ENCODE results near the gene HSP90B1.
A peak's percentile ranks its signal among the peaks of the same experiment; 100 is the strongest.

The HSP90B1 gene

DNA sequence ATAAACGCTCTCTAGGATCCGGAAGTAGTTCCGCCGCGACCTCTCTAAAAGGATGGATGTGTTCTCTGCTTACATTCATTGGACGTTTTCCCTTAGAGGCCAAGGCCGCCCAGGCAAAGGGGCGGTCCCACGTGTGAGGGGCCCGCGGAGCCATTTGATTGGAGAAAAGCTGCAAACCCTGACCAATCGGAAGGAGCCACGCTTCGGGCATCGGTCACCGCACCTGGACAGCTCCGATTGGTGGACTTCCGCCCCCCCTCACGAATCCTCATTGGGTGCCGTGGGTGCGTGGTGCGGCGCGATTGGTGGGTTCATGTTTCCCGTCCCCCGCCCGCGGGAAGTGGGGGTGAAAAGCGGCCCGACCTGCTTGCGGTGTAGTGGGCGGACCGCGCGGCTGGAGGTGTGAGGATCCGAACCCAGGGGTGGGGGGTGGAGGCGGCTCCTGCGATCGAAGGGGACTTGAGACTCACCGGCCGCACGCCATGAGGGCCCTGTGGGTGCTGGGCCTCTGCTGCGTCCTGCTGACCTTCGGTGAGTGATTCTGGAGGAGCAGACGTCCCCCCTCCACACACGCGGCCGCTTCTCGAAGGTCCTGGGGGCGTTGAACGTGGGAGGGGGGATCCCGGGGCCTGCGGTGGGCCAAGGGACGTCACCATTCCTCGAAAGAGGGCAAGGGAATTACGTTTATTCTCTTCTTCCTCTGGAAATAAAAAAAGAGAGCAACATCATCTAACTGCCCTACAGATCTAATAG is at the start of gene HSP90B1:
Gene HSP90B1, plus strand, starts transcription at position 377 of the 753 bp plus-strand sequence. Its CDS starts 106 bp downstream, at position 483.
- peak; percentile 100 for DNase-seq

DNA sequence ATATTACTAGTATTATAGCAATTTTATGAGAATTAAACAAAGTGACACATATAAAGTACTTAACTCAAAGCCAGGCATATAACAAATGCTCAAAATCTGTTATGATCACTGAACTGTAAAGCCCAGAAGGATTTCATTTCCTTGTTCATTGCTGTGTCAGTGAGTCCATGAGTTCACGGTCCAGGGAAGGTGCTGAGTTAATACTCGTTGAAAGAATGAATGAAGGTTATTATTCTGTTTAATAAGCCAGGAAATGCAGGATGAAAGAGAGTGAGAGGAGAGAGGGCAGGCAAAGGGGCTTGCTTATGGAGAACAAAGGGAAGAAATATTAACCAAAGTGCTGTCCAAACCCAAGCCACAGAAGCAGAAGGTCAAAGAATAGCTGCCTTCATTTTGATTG is 48.9 kb upstream of the HSP90B1 start:
- no peak for DNase-seq

DNA sequence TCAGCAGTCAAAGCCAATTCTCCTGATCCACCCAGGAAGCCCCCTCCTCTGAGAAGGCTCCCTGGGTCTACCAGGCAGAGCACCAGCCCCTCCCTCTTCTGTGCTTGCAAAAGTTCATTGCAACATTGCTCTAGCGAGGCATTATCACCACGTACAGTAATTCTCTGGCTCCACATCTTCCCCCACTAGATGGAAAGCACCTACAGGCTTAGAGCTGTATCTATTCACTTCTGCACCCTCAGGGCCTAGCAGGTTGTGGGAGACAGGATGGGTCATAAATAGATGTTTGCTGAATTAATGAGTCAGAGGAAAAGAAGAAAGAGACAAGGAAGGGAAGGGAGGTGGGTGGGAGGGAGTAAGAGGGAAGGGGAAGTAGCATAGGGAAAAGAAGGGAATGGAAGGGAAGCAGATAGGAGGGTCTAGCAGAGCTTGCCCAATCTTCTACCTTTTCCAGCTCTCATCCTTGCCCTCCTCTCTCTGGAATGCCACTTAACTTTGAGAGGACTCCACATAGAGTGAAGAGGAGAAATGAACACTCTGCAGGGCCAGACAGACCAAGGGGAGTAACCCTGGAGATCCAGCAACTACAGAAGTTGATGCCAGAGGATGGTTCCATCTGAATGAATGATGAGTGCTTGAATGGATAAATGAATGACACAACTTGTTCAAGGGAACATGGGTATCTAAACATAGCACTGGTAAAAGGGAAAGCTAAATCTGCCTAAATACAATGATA is 47.2 kb upstream of the HSP90B1 start:
- no peak for DNase-seq

DNA sequence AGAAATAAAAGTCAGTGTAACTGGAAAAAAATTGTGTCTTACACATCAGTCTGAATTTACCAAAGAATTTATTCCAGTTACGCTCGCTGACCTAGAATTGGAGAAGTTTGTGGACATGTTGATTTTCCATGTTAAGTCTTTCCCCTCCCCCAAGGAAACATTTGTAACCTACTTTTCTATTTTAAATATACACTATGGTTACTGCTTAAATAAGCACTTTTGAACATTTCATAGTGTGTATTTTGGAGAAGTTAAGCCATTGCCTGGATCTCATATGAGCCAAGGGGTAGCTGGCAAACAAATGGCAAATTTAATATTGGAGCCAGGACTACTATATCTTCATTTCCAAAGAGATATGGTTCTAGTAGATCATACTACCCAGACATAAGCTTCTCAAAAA is 46.3 kb upstream of the HSP90B1 start:
- DNase-seq: no peak

DNA sequence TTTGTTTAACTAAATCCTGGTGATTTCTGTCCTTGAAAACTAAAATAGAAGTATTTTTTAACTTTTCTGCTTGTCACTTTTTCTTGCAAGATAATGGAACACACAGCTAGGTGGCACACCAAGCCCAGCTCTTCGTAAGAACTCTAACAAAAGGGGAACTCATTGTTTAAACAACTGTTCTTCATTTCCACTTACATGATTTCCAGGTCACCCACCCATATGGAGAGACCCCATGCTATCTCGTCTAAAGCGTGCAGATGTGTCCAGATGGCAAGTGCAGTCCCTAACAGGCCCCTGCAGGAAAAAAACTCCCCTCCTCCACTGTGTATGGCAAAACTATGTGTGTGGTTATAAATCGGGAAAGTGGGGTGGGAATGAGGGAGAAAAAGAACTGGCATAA is 45.9 kb upstream of the HSP90B1 start:
- peak; percentile 41 for DNase-seq

DNA sequence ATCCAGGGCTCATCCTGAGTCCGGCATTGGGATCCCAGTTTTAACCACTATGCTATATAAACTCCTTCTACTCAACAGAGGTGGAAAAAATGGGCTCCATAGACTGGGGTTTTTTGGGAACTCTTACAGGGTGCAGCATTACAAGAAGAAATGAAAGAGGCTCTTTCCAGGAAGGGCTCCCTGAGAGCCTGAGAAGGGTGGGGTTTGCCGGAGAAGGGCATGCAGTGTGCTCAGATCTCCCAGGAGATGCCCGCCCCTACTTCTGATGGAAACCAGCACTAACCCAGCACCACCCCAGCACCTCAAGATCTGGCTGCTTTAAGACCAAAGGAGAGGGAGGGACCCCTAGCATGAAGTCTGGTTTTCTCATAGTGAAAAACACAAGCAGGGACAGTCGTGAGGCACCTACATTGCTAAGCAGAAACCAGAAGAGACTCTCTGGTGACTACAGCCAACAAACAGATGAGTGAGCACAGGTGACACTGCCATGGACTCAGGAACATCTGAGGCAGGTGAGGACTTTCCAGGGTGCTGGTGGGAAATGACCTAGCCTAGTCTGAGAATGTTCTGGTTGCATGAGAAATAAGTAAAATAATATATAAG is 43.9 kb upstream of the HSP90B1 start:
- DNase-seq: no peak

DNA sequence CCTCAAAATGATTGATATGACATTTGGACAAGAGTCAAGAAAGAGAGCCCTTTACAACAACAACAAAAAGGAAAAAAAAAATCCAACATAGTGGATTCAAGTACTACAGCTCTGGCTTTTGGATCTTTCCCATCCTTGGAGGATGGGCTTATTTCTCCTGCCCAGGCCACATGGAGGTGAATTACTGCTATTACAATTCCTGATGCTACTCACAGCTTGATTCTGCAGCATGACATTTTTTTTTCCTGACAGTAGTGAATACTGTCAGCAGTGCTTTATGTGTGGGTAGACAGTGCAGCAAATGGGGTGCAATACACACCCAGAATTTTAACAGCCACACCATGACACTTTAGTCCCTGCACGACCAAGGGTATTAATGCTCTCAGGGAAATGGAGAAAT is 42.5 kb upstream of the HSP90B1 start:
- no peak for DNase-seq

DNA sequence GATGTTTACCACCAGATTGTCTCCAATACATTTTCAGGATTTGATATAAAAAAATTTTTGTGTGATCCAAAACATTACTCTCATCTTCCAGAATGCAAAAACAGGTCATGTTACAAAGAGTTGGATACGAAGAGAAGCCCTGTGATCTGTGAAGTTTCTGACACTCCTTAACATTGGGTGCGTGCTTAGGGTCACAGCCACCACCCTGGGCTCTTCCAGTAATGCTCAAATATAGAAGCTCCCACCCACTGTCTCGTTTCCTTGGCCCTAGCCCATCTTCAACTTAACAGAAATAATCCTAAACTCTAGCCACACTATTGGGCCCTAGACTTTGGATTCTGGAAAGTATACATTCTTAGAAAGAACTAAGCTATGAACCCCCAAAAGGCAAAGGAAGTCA is 32.9 kb upstream of the HSP90B1 start:
- no peak for DNase-seq

DNA sequence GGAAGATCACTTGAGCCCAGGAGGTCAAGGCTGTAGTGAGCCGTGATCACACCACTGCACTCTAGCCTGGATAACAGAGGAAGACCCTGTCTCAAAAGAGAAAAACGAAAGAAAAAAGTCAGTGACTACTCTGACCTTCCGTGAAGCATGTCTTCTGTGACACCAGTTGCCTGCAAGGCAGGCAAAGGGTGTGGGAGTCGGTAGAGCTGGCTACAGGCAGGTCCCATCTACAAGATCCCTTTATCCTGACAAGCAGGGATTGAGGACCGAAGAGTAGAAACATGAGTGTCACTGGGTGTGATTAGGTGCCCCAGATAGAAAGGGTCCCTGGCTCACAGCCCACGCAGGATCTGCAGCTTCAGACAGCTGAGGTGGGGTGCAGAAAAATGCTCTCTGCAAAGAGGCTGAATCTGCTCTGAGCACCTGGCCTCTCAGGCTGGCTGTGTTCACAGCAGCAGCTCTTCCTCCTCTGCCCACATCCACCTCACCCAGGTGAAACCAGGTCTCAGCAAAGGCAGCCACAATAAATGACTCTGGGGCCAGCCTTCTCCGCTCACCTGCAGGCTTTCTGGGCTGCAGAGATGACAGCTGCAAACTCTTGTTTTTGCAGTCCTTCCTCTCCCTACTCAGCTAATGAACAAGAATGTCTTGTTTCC is 28.6 kb upstream of the HSP90B1 start:
- DNase-seq: no peak

DNA sequence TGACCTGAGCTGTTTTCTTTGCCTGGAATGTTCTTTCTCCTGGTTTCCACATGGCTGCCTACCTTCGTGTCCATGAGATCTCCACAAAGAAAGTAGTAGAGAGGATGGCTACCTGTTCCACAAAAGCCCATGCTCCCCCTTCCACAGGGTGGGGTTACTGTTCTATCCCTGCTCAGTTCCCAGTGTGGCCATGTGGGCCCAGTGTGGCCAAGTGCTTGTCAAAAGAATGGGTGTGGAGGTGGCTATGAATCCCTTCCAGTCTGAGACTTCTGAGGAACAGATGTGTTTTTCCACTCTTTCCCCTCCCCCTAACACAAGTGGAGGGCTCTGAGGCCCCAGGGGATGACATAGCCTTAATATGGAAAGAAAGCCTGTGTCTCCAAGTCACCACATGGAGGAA is 26.2 kb upstream of the HSP90B1 start:
- no peak for DNase-seq

DNA sequence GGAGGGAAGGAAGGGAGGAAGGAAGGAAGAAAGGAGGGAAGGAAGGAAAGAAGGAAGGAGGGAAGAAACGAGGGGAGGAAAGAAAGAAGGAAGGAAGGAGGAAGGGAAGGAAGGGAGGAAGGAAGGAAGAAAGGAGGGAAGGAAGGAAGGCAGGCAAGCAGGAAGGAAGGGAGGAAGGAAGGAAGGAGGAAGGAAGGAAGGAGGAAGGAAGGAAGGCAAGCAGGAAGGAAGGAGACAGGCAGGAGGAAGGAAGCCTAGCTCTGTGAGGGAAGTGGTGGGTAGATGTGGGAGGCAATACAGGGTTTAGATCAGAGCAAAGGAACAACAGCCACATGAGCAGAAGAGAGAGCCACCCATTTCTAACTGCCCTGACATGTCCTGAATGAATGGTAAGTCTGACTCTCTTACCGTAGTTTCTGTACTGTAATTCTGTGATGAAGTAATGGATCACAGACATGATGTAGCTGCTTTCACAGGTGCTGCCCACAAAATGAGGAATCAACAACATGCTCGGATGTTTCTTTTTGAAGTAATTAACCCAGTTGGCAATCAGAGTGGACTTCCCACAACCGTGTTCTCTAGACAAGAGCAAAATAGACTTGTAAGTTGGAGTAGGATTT is 24.4 kb upstream of the HSP90B1 start:
- no peak for DNase-seq

DNA sequence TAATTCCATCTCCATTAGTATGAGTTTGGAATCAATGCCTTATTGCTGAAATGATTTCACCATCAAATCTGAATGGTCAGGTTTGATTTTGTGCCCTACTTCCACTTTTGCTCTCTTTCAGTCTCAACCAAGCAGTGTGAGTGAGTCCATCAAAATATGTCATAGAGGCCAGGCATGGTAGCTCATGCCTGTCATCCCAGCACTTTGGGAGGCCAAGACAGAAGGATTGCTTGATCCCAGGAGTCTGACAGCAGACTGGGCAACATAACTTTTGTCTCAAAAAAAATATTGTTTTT is 22.0 kb upstream of the HSP90B1 start:
- DNase-seq: no peak

DNA sequence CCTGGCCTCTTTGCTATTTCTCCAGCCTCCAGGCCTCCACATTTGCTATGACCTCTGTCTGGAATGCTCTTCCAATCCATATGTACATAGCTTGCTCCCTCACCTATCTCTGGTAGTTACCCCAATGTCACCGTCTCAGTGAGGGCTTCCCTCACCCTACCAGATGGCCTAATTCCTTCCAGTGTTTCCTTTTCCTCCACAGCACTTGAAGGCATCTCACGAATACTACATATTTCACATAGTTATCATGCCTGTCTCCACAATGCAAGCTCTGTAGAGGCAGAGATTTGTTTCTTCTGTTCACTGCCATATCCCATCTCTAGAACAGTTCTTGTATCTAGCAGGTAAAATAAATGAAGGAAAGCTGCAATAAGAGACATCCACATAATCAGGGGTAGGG is 21.3 kb upstream of the HSP90B1 start:
- peak; percentile 71 for DNase-seq

DNA sequence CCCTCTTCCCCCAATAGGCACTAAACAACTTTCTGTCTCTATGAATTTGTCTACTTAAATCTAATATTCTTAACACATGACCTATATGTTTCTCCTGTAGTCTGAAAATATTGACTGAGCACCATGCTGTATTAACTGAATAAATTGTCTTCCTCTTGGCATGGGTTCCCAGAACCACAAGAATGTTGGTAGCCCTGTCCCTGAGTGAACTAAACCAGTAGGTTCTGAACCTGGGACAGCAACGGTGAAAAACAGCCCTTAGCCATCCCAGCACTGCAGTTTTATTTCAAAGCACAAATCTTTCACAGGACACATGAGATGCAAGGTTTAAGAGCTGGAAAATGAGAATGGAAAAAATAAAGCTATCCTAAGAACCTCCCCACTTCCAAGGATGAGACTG is 20.4 kb upstream of the HSP90B1 start:
- peak; percentile 49 for DNase-seq

DNA sequence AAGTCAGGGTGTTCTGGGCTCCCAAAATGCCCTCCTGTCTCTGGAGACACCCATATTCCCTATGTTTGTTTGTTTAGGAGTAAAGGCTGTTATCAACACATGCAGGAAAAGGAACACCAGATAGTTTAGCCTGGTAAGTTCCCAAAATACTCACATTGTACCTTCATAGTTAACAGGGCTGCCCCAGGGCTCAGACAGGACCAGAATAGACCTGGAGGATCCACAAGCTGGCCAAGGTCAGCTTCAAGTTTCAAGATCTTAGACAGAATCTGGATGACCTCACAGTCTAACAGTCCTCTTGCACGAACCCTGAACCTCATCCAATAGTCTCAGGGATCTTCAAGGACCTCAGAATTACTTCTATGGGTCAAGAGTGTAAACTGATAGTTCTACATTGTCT is 18.1 kb upstream of the HSP90B1 start:
- DNase-seq: no peak

DNA sequence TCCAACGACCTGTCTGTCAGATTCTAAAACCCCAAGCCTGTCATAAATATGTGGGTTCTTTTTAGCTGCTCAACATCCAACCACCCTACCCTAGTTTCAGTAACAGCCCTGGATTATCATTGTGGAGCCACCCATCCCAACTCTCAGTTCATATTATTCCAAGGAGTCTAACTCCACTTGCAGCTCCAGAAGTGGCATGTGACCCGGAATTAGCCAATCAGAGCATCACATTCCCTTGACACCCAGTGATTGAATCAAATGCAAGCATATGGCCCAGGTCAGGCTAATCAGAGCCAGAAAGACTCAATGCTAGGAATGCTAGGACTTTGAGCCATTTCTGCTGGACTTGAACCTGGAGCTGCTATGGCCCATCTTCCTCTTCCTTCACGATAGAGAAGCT is 17.1 kb upstream of the HSP90B1 start:
- no peak for DNase-seq

DNA sequence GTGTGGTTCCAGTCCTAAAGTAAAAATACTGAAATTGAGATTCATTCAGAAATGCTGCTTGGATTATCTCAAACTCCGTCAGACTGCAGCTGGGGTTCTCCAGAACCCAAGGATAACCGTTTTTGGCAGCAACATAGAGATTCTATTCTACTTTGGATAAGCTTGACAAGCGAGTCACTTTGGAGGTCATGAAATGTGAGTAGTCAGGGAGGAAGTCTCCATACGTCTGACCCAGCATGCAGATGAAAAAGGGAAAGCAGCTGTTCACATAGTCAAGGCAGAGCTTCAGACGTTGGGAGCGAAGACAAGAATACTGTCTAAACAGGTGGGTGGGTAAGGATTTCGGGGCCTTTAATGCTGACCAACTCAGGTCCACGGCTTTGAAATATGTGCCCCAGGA is 14.9 kb upstream of the HSP90B1 start:
- DNase-seq: peak; percentile 29

DNA sequence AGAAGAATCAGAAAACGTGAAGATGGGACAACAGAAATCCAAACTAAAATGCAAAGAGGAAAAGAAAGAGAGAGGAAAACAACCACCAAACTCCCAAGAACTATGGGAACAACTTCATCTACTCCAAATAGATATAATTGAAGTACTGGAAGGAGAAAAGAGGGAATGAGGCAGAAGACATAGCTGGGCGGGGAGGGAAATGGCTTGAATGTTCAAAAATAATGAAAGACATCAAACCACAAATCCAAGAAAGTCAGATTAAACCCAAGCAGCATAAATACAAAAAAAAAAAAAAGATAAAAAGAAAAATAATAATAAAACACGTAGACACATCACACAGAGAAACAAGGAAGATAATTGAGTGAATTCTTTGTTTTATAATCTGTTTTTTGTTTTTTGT is 12.3 kb upstream of the HSP90B1 start:
- no peak for DNase-seq

DNA sequence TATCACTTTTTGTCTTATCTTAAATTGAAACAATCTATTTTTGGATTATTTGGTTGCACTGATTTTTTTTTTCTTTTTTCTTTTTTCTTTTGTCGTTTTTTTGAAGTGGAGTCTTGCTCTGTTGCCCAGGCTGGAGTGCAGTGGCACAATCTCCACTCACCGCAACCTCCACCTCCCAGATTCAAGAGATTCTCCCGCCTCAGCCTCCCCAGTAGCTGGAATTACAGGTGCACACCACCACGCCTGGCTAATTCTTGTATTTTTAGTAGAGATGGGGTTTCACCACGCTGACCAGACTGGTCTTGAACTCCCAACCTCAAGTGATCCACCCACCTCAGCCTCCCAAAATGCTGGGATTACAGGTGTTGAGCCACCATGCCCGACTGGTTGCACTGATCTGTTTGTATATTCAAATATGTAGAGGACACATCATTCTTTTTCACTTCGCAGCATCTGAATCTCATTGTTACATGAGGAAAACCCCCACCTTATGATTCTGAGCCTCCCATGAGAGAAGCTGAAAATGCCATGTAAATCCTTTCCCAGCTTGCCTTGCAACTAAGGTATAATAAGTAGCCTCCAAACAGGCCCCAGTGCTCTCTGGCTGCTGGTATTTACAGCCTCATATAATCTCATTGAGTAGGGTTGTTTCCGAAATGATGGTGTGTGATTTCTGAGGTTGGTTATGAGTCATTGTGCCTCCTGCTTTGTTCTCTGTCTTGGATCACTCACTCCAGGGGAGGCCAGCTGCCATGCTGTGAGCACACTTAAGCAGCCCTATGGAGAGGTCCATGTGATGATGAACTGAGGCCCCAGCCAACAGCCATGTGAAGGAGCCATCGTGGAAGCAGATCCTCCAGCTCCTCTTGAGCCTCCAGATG is 5.2 kb upstream of the HSP90B1 start:
- DNase-seq: peak; percentile 77

DNA sequence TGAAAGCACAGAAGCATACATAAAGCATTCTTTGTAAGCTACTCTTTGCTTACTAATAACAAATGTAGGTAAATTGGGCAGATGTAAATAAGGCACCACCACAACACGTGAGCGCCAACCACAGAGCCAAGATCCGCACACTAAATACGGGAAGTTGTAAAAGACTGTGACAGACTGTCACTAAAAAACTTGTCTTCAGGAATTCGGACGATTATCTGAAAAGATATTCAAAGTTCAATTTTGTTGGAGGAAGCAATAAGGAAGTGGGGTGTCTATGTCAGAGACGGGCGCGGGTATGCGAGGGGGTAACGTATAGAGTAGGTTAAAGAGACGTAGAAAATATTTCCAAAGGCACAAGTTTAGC is 1.5 kb upstream of the HSP90B1 start:
- no peak for DNase-seq

DNA sequence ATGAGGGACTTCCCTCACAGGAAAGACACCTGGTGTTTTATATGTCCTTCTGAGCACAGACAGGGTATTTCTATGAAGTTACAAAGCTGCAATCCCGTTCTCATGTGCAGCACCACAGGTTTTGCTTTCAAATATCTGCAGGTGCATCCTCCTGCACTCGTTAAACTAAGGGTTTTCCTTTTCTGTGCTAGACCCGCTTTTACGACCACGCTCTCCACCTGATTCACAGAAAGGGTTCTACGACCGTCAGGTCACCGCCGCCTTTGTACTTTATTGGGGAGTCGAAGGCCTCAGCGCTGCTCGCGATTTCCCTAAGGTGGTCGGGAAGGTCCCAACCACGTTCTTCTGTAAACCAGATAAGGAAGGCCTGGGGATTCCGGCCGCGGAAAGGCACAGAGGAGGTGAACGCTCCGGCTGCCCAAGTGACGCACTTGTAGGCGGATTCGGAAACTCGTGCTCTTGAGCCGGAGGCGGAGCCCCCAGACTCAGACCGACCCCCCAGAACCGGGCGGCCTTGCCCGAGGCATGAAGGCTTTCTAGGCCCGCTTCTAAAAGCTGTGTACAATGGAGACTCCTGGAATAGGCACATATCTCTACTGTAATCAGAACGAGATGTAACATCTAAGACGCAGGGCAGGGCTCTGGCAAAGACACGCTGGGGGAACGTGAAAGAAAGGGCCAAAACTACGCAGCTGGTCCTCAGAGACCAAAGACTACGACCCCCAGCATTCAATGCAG is 995 bp upstream of the HSP90B1 start:
- peak; percentile 93 for DNase-seq

DNA sequence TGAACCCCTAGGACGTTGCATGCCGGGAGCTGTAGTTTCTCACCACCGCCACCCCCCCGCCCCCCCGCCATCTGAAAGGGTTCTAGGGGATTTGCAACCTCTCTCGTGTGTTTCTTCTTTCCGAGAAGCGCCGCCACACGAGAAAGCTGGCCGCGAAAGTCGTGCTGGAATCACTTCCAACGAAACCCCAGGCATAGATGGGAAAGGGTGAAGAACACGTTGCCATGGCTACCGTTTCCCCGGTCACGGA is 501 bp upstream of the HSP90B1 start:
- DNase-seq: no peak
